K562 (cell line): Measurements from ENCODE around the gene TTBK1. TPM values are rescaled to one million over a fixed set of nuclear protein-coding genes. Genes with fewer than 3 reads are reported as not detected.

Experiments
- ATAC-seq: fragments of 200-7000 bp; cut with Tn5 transposase; 3 replicates; pipeline ENCODE4 v1.9.1; 2020; ENCODE audit warnings: moderate library complexity
- BruUV-seq: library from RNA; stranded (reverse); fragments of 400-500 nt; replicated peaks from 2 replicates; lab custom pipeline; 2021; lab: Mats Ljungman, UMichigan
- CTCF ChIA-PET: fragments of 300-600 bp; formaldehyde crosslinking; extraction: SDS; loops from one replicate; lab custom pipeline; 2021; ENCODE audit warnings: low intra/inter-chr PET ratio; lab: Yijun Ruan, JAX
- POLR2A ChIA-PET: fragments of 300-600, 350-650 bp; sonication (Branson Sonifier 250); formaldehyde crosslinking; extraction: SDS; loops from one replicate; lab custom pipeline; 2021; ENCODE audit warnings: antibody characterized with exemption, inconsistent platforms; lab: Yijun Ruan, JAX
- DNase-seq, 4 experiments: peaks; one replicate each; pipeline versions ENCODE4 v3.0.0 to v3.0.0-alpha.2; 2011 to 2018; ENCODE audit warnings: low spot score in 3 of 4, mixed read lengths in 3 of 4; ENCODE audit errors: extremely low read depth in 1 of 4
- FAIRE-seq: peaks from 2 replicates; lab custom pipeline; 2011; peaks lifted over from hg19 to GRCh38; lab: Jason Lieb, UNC
- H2AFZ ChIP-seq: 2 replicates; pipeline ENCODE4 v1.6.0; 2011; ENCODE audit warnings: low read depth, low read length, control low read depth, inconsistent platforms
- H3K27ac ChIP-seq: fragments of 200-600 bp; 3 replicates; pipeline ENCODE4 v1.8.0; 2011; ENCODE audit warnings: low read depth, mild to moderate bottlenecking, control low read depth, inconsistent platforms, low read length, moderate library complexity, mixed read lengths; ENCODE audit errors: extremely low read depth
- H3K27me3 ChIP-seq, 2 experiments: fragments of 300-600 bp in 1 of 2; 2 replicates in 1 of 2; 3 replicates in 1 of 2; pipeline versions ENCODE4 v1.6.0 to v1.8.0; 2011; ENCODE audit warnings: inconsistent platforms in 2 of 2, low read length in 2 of 2, mild to moderate bottlenecking in 1 of 2, mixed read lengths in 1 of 2, moderate library complexity in 1 of 2; ENCODE audit not compliant: control insufficient read depth in 2 of 2, insufficient read depth in 2 of 2
- H3K36me3 ChIP-seq: fragments of 300-600 bp; 3 replicates; pipeline ENCODE4 v1.8.0; 2011; ENCODE audit warnings: mild to moderate bottlenecking, low read length, inconsistent platforms; ENCODE audit not compliant: control insufficient read depth, insufficient read depth
- H3K4me1 ChIP-seq, 2 experiments: fragments of 200-600 bp in 1 of 2; replicated peaks in 1 of 2; 2 replicates in 1 of 2; 3 replicates in 1 of 2; pipeline versions ENCODE4 v1.5.1 to v1.8.0; 2011; ENCODE audit warnings: inconsistent platforms in 2 of 2, low read length in 2 of 2, mild to moderate bottlenecking in 1 of 2, mixed read lengths in 1 of 2, moderate library complexity in 1 of 2; ENCODE audit not compliant: control insufficient read depth in 2 of 2, insufficient read depth in 2 of 2
- H3K4me2 ChIP-seq: 2 replicates; pipeline ENCODE4 v1.6.1; 2011; ENCODE audit warnings: low read length, control low read depth, inconsistent platforms, mixed read lengths; ENCODE audit not compliant: insufficient read depth
- H3K4me3 ChIP-seq: fragments of 200-600 bp; sonication (generic), shearing (Covaris generic); 2 replicates; pipeline ENCODE4 v1.5.1; 2016; ENCODE audit warnings: control low read depth, inconsistent platforms
- H3K79me2 ChIP-seq: fragments of 200-600 bp; 3 replicates; pipeline ENCODE4 v1.8.0; 2011; ENCODE audit warnings: low read length, inconsistent platforms; ENCODE audit not compliant: control insufficient read depth, insufficient read depth
- H3K9ac ChIP-seq, 2 experiments: 2 replicates each; pipeline versions ENCODE4 v1.6.0 to v1.6.1; 2011; ENCODE audit warnings: low read depth in 2 of 2, low read length in 2 of 2, control low read depth in 1 of 2, inconsistent platforms in 1 of 2, mild to moderate bottlenecking in 1 of 2, mixed read lengths in 1 of 2; ENCODE audit not compliant: insufficient read depth in 1 of 2
- H3K9me1 ChIP-seq: one replicate; pipeline ENCODE4 v1.6.0; 2011; ENCODE audit warnings: inconsistent platforms, mild to moderate bottlenecking, low read length, moderate library complexity; ENCODE audit not compliant: control insufficient read depth, insufficient read depth
- H3K9me3 ChIP-seq: replicated peaks from 2 replicates; pipeline ENCODE4 v1.5.1; 2011; ENCODE audit warnings: low read depth, low read length, inconsistent platforms; ENCODE audit not compliant: control insufficient read depth, insufficient read depth
- H4K20me1 ChIP-seq: replicated peaks from 2 replicates; pipeline ENCODE4 v1.6.1; 2011; ENCODE audit warnings: low read length, inconsistent platforms, mixed read lengths; ENCODE audit not compliant: control insufficient read depth, insufficient read depth
- CREB5 ChIP-seq: fragments of 250-450 bp; sonication (Bioruptor Pico); IDR thresholded peaks from 2 replicates; pipeline ENCODE4 v1.5.0; 2020; ENCODE audit warnings: mild to moderate bottlenecking
- KAT8 ChIP-seq: fragments of 450-650 bp; IDR thresholded peaks from 2 replicates; pipeline ENCODE4 v1.6.1; 2016; ENCODE audit warnings: low read depth, mild to moderate bottlenecking
- SMARCC2 ChIP-seq: fragments of 450-650 bp; IDR thresholded peaks from 2 replicates; pipeline ENCODE4 v1.6.1; 2017; ENCODE audit warnings: antibody characterized with exemption, moderate library complexity, mild to moderate bottlenecking, low read depth
- SP1 ChIP-seq: sonication (generic); formaldehyde crosslinking; IDR thresholded peaks from 2 replicates; pipeline ENCODE4 v1.8.1; 2022; ENCODE audit warnings: mild to moderate bottlenecking, missing genetic modification reagents
- XRCC3 ChIP-seq: fragments of 450-650 bp; IDR thresholded peaks from 2 replicates; pipeline ENCODE4 v1.6.1; 2017; ENCODE audit warnings: mild to moderate bottlenecking, moderate library complexity
- ZNF184 ChIP-seq: sonication (generic); formaldehyde crosslinking; IDR thresholded peaks from 2 replicates; pipeline ENCODE4 v1.5.0; 2020; ENCODE audit warnings: missing genetic modification reagents
- ZNF253 ChIP-seq: fragments of 250-450 bp; sonication (Bioruptor Pico); conservative IDR thresholded peaks from 2 replicates; pipeline ENCODE4 v1.6.1; 2021; ENCODE audit warnings: mild to moderate bottlenecking
- ZNF311 ChIP-seq: fragments of 250-450 bp; sonication (Bioruptor Pico); IDR thresholded peaks from 2 replicates; pipeline ENCODE4 v1.4.0; 2020; ENCODE audit warnings: mild to moderate bottlenecking, moderate library complexity
- ZNF444 ChIP-seq: fragments of 250-450 bp; sonication (Bioruptor Pico); IDR thresholded peaks from 2 replicates; pipeline ENCODE4 v1.4.0; 2020; ENCODE audit warnings: mild to moderate bottlenecking, moderate library complexity
- WGBS: fragments of 100-300 bp; shearing (Covaris generic); methylation state at CpG from one replicate; pipeline ENCODE4 v1.1.6; 2016; ENCODE audit warnings: low coverage, mixed read lengths; ENCODE audit not compliant: insufficient coverage; ENCODE audit errors: missing lambda C conversion rate; 5-methylcytosine and 5-hydroxymethylcytosine counted together
- in situ Hi-C: fragments of 300-500 bp; cut with MboI; formaldehyde crosslinking; loops from 4 replicates; pipeline ENCODE4 v1.15.0; 2018; ENCODE audit warnings: inconsistent platforms, mixed read lengths
- intact Hi-C: fragments of 100-400 bp; cut with micrococcal nuclease; formaldehyde crosslinking; loops from 2 replicates; pipeline ENCODE4 v1.14.2; 2022
- polyA plus RNA-seq, 8 experiments: library from polyadenylated mRNA; depleted of rRNA in 4 of 8; stranded (reverse) in 5 of 8; unstranded in 3 of 8; fragments of >200 nt; fragmentation: Nextera tagmentation in 2 of 8; fragmentation: Illumina TruSeq in 1 of 8; extraction: Ambion mirVana in 2 of 8; extraction: Trizol in 1 of 8; gene quantifications; 2 replicates each; pipeline versions ENCODE4 v1.2.1 to v1.2.3, GENCODE V29; 2011 to 2014; ENCODE audit warnings: inconsistent platforms in 1 of 8, missing spikeins in 1 of 8
- total RNA-seq, 7 experiments: library from RNA; depleted of rRNA in 6 of 7; stranded (reverse); fragments of >200 nt in 6 of 7; fragmentation: Illumina TruSeq in 2 of 7; extraction: Trizol in 2 of 7; gene quantifications; 2 replicates each; pipeline versions ENCODE4 v1.2.1 to v1.2.3, GENCODE V29; 2011 to 2021; ENCODE audit warnings: low replicate concordance in 1 of 7
- TF ChIP-seq, protein P1 (sequence below): fragments of 450-650 bp; IDR thresholded peaks from 2 replicates; pipeline ENCODE4 v1.6.1; 2014; ENCODE audit warnings: low read depth, mild to moderate bottlenecking, moderate library complexity, borderline replicate concordance

TTBK1 gene
- total and polyA plus RNA-seq, 9 of the 15 experiments (the other 6 are each of a cell fraction or from before 2014, with no cell fraction given), result not detected

DNA sequence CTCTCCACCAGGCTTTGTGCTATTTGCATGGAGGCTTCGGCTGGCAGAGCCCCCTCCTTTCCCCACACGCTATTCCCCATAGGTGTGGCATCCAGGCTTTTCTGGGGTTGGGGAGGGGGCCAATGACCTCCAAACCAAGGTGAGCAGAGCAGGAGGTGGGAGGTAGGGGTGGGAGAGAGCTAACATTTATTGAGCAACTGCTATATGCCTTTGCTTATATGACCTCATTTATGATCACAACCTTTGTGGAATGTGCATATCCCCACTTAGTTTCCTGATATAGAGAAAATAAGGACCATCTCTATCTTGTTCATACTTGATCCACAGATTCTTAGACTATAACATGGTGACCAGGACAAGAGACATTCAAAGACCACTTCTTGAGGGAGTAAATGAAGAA lies 37.0 kb downstream of the TTBK1 start:
- Histone ChIP-seq H3K27me3 (peaks cover 55 to 91% of the 10 kb centered on the region in 2 experiments), H3K27ac (no peak overlapping the region), H3K4me1 (peaks cover 0 to 38% of the 10 kb centered on the region in 2 experiments; a peak in 2 of 5 replicates), H3K9me1 (no peaks in the 10 kb centered on the region), H3K36me3 (no peaks in the 10 kb centered on the region), H3K4me2 (no peak overlapping the region), H3K9ac (no peak overlapping the region), H3K9me3 (no peaks in the 10 kb centered on the region), H4K20me1 (no peaks in the 10 kb centered on the region), H2AFZ (no peak overlapping the region), H3K79me2 (no peaks in the 10 kb centered on the region), H3K4me3 (no peak overlapping the region)
- ChIA-PET CTCF (no interaction called here), POLR2A (interaction anchor here (0.8 to 3.7 kb wide), 2 partner anchors 11 to 12 kb away, joined by 4 to 19 read pairs; no protein-coding TSS in a partner anchor)
- TF ChIP-seq ZNF253 (CRISPR knock-in tag), result no peak
- TF ChIP-seq ZNF444, result no peak
- no peak for TF ChIP-seq ZNF184
- TF ChIP-seq XRCC3, result no peak
- no peak for TF ChIP-seq CREB5
- intact Hi-C loops, result no loop called here
- DNase-seq (no peak), ATAC-seq (no peak), FAIRE-seq (no peak)
- BruUV-seq, result no TSS peak
- WGBS, result 9% methylated on average over 2 of the region's 2 CpGs
- in situ Hi-C loops, result no loop called here

DNA sequence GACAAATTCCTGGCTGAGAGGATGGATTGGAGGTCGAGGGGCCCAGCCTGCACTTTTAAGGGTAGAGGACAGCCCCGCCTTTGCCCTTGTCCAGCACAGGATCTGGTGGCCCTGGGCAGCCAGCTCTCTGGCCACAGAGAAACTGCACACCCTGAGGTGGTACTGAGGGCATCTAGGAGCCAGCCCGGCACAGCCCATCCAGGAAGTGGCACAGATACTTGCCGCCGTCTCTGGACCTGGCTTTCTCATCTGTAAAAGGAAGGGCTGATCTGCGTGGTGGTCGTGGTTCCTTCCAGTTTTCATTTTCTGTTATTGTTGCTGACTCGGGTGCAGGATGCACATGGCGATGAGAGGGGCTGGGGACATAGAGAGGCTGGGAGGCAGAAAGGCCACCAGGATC lies 38.8 kb downstream of the TTBK1 start:
- in situ Hi-C loops, result no loop called here
- no peaks in the 10 kb centered on the region for H3K9me1 ChIP-seq
- BruUV-seq, result no TSS peak
- H3K36me3 ChIP-seq, result no peaks in the 10 kb centered on the region
- WGBS, result 4% methylated on average over 9 of the region's 9 CpGs
- no peaks in the 10 kb centered on the region for H3K79me2 ChIP-seq
- ChIA-PET CTCF (no interaction called here), POLR2A (interaction anchor here (0.5 to 3.7 kb wide), 4 partner anchors 11 to 131 kb away, joined by 3 to 19 read pairs (median 3); no protein-coding TSS in a partner anchor)
- no peak overlapping the region for H3K4me2 ChIP-seq
- ATAC-seq (no peak), FAIRE-seq (no peak), DNase-seq (no peak)
- no peak overlapping the region for H3K27ac ChIP-seq
- peaks cover 0 to 27% of the 10 kb centered on the region in 2 experiments; a peak in 2 of 5 replicates for H3K4me1 ChIP-seq
- no peaks in the 10 kb centered on the region for H3K9me3 ChIP-seq
- H3K9ac ChIP-seq, result no peak overlapping the region
- peaks cover 46 to 97% of the 10 kb centered on the region in 2 experiments for H3K27me3 ChIP-seq
- intact Hi-C loops, result no loop called here
- H4K20me1 ChIP-seq, result 0 out of 2 replicates have a peak, but pooled peaks cover 4% of the 10 kb centered on the region
- no peak overlapping the region for H3K4me3 ChIP-seq
- H2AFZ ChIP-seq, result no peak overlapping the region
- TF ChIP-seq SP1 (CRISPR knock-in tag) (no peak), SMARCC2 (no peak), ZNF444 (no peak), ZNF311 (CRISPR knock-in tag) (no peak), KAT8 (no peak)
- TF ChIP-seq, protein P1, sequence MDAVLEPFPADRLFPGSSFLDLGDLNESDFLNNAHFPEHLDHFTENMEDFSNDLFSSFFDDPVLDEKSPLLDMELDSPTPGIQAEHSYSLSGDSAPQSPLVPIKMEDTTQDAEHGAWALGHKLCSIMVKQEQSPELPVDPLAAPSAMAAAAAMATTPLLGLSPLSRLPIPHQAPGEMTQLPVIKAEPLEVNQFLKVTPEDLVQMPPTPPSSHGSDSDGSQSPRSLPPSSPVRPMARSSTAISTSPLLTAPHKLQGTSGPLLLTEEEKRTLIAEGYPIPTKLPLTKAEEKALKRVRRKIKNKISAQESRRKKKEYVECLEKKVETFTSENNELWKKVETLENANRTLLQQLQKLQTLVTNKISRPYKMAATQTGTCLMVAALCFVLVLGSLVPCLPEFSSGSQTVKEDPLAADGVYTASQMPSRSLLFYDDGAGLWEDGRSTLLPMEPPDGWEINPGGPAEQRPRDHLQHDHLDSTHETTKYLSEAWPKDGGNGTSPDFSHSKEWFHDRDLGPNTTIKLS, result no peak
